ENCODE data around the gene HCST.

The HCST gene

DNA sequence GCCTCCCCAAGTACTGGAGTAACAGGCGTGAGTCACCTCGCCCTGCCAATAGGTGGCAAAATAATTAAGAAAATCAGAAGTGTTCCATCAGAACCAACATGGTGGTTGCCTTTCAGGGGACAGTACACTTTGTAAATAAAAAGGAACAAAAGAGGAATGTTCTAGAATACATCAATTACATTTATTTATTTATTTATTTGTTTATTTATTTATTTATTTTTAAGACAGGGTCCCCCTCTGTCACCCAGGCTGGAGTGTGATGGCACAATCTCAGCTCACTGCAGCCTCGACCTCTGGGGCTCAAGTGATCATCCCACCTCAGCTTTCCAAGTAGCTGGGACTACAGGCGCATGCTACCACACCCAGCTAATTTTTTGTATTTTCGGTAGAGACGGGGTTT lies 18.7 kb downstream of the HCST start (continued):
- TF ChIP-seq, protein P1, sequence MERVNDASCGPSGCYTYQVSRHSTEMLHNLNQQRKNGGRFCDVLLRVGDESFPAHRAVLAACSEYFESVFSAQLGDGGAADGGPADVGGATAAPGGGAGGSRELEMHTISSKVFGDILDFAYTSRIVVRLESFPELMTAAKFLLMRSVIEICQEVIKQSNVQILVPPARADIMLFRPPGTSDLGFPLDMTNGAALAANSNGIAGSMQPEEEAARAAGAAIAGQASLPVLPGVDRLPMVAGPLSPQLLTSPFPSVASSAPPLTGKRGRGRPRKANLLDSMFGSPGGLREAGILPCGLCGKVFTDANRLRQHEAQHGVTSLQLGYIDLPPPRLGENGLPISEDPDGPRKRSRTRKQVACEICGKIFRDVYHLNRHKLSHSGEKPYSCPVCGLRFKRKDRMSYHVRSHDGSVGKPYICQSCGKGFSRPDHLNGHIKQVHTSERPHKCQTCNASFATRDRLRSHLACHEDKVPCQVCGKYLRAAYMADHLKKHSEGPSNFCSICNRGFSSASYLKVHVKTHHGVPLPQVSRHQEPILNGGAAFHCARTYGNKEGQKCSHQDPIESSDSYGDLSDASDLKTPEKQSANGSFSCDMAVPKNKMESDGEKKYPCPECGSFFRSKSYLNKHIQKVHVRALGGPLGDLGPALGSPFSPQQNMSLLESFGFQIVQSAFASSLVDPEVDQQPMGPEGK (tag by site-specific recombination; IDR thresholded peaks at IDR 0.05), result no peak
- TF ChIP-seq SP3 (tag by site-specific recombination; IDR thresholded peaks at IDR 0.05) (peak; percentile 35; the same call in 1 of the 2 replicates), GFI1B (tag by site-specific recombination; IDR thresholded peaks at IDR 0.05) (peak; percentile 55; the same call in 1 of the 2 replicates), ZBTB48 (tag by site-specific recombination; IDR thresholded peaks at IDR 0.05) (no peak), ZNF623 (tag by site-specific recombination; IDR thresholded peaks at IDR 0.05) (peak; percentile 79), KLF7 (tag by site-specific recombination; IDR thresholded peaks at IDR 0.05; ENCODE audit: borderline replicate concordance) (peak; percentile 76; the same call in 1 of the 2 replicates), GLIS2 (tag by site-specific recombination; IDR thresholded peaks at IDR 0.05) (no peak), ZNF132 (tag by site-specific recombination; IDR thresholded peaks at IDR 0.05; ENCODE audit: borderline replicate concordance) (no peak), ZNF211 (tag by site-specific recombination; IDR thresholded peaks at IDR 0.05; ENCODE audit: low read depth) (no peak), ZNF121 (tag by site-specific recombination; IDR thresholded peaks at IDR 0.05) (no peak), EGR2 (tag by site-specific recombination; IDR thresholded peaks at IDR 0.05; ENCODE audit: low read depth) (no peak), SP2 (tag by site-specific recombination; IDR thresholded peaks at IDR 0.05) (no peak), ZNF521 (tag by site-specific recombination; IDR thresholded peaks at IDR 0.05) (no peak), ZFP3 (tag by site-specific recombination; IDR thresholded peaks at IDR 0.05; ENCODE audit: low read depth) (peak; percentile 30; the same call in 1 of the 2 replicates), ZNF175 (tag by site-specific recombination; IDR thresholded peaks at IDR 0.05) (no peak), ZNF571 (tag by site-specific recombination; IDR thresholded peaks at IDR 0.05) (no peak), ZNF670 (tag by site-specific recombination; IDR thresholded peaks at IDR 0.05; ENCODE audit: low read depth) (no peak), ZNF302 (tag by site-specific recombination; IDR thresholded peaks at IDR 0.05; ENCODE audit: low read depth) (0 out of 2 replicates have a peak, but pooled peaks have one; percentile 25), ZFP41 (tag by site-specific recombination; IDR thresholded peaks at IDR 0.05; ENCODE audit: borderline replicate concordance) (no peak), ZNF791 (tag by site-specific recombination; IDR thresholded peaks at IDR 0.05) (peak; percentile 77; the same call in 1 of the 2 replicates), ZNF37A (tag by site-specific recombination; IDR thresholded peaks at IDR 0.05) (no peak), ZNF610 (tag by site-specific recombination; IDR thresholded peaks at IDR 0.05; ENCODE audit: borderline replicate concordance) (0 out of 2 replicates have a peak, but pooled peaks have one; percentile 62)
- TF ChIP-seq, protein P2, sequence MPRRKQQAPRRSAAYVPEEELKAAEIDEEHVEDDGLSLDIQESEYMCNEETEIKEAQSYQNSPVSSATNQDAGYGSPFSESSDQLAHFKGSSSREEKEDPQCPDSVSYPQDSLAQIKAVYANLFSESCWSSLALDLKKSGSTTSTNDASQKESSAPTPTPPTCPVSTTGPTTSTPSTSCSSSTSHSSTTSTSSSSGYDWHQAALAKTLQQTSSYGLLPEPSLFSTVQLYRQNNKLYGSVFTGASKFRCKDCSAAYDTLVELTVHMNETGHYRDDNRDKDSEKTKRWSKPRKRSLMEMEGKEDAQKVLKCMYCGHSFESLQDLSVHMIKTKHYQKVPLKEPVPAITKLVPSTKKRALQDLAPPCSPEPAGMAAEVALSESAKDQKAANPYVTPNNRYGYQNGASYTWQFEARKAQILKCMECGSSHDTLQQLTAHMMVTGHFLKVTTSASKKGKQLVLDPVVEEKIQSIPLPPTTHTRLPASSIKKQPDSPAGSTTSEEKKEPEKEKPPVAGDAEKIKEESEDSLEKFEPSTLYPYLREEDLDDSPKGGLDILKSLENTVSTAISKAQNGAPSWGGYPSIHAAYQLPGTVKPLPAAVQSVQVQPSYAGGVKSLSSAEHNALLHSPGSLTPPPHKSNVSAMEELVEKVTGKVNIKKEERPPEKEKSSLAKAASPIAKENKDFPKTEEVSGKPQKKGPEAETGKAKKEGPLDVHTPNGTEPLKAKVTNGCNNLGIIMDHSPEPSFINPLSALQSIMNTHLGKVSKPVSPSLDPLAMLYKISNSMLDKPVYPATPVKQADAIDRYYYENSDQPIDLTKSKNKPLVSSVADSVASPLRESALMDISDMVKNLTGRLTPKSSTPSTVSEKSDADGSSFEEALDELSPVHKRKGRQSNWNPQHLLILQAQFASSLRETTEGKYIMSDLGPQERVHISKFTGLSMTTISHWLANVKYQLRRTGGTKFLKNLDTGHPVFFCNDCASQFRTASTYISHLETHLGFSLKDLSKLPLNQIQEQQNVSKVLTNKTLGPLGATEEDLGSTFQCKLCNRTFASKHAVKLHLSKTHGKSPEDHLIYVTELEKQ (tag by site-specific recombination; IDR thresholded peaks at IDR 0.05; ENCODE audit: borderline replicate concordance), result no peak; the same call in 1 of the 2 replicates
- TF ChIP-seq, protein P3, sequence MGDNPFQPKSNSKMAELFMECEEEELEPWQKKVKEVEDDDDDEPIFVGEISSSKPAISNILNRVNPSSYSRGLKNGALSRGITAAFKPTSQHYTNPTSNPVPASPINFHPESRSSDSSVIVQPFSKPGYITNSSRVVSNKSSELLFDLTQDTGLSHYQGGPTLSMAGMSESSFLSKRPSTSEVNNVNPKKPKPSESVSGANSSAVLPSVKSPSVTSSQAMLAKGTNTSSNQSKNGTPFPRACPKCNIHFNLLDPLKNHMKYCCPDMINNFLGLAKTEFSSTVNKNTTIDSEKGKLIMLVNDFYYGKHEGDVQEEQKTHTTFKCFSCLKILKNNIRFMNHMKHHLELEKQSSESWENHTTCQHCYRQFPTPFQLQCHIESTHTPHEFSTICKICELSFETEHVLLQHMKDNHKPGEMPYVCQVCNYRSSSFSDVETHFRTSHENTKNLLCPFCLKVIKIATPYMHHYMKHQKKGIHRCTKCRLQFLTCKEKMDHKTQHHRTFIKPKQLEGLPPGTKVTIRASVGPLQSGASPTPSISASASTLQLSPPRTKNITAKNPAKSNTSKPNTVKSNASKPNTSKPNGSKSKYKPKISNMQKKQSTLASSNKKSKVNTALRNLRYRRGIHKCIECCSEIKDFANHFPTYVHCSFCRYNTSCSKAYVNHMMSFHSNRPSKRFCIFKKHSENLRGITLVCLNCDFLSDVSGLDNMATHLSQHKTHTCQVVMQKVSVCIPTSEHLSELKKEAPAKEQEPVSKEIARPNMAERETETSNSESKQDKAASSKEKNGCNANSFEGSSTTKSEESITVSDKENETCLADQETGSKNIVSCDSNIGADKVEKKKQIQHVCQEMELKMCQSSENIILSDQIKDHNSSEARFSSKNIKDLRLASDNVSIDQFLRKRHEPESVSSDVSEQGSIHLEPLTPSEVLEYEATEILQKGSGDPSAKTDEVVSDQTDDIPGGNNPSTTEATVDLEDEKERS (tag by site-specific recombination; IDR thresholded peaks at IDR 0.05), result no peak
- TF ChIP-seq, protein P4, sequence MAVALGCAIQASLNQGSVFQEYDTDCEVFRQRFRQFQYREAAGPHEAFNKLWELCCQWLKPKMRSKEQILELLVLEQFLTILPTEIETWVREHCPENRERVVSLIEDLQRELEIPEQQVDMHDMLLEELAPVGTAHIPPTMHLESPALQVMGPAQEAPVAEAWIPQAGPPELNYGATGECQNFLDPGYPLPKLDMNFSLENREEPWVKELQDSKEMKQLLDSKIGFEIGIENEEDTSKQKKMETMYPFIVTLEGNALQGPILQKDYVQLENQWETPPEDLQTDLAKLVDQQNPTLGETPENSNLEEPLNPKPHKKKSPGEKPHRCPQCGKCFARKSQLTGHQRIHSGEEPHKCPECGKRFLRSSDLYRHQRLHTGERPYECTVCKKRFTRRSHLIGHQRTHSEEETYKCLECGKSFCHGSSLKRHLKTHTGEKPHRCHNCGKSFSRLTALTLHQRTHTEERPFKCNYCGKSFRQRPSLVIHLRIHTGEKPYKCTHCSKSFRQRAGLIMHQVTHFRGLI (tag by site-specific recombination; IDR thresholded peaks at IDR 0.05), result no peak
- TF ChIP-seq, protein P5, sequence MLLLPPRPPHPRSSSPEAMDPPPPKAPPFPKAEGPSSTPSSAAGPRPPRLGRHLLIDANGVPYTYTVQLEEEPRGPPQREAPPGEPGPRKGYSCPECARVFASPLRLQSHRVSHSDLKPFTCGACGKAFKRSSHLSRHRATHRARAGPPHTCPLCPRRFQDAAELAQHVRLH (tag by site-specific recombination; IDR thresholded peaks at IDR 0.05), result peak; percentile 56

Measured in HEK293 (cell line).